Endothelial cell of umbilical vein (primary cell): ENCODE results near the gene FBN2. TPM values are rescaled to one million over a fixed set of nuclear protein-coding genes. Genes with fewer than 3 reads are reported as not detected.

ENCODE experiments used
- BruUV-seq: library from RNA; stranded (reverse); fragments of 400-500 nt; replicated peaks from 2 replicates; lab custom pipeline; 2021; lab: Mats Ljungman, UMichigan
- CTCF ChIA-PET: fragments of 300-600, 350-600 bp; sonication (Branson Sonifier 250); formaldehyde crosslinking; loops from one replicate; lab custom pipeline; 2021; ENCODE audit warnings: antibody characterized with exemption, inconsistent platforms; lab: Charles Lee
- POLR2A ChIA-PET: fragments of 300-600, 350-600 bp; sonication (Branson Sonifier 250); formaldehyde crosslinking; loops from one replicate; lab custom pipeline; 2021; ENCODE audit warnings: antibody characterized with exemption, inconsistent platforms; lab: Charles Lee
- DNase-seq: peaks from one replicate; pipeline ENCODE4 v3.0.0-alpha.2; 2011; ENCODE audit warnings: low read depth, low spot score
- FAIRE-seq: peaks from 2 replicates; lab custom pipeline; 2011; peaks lifted over from hg19 to GRCh38; lab: Jason Lieb, UNC
- H2AFZ ChIP-seq: 2 replicates; pipeline ENCODE4 v1.6.0; 2012; ENCODE audit warnings: low read depth, low read length, control low read depth, inconsistent platforms
- H3K27ac ChIP-seq: 2 replicates; pipeline ENCODE4 v1.5.1; 2011; ENCODE audit warnings: low read depth, mild to moderate bottlenecking, control low read depth, low read length, moderate library complexity; ENCODE audit not compliant: insufficient read depth
- H3K27me3 ChIP-seq, 2 experiments: 2 replicates each; pipeline versions ENCODE4 v1.6.0 to v1.6.1; 2011; ENCODE audit warnings: low read length in 2 of 2, mixed read lengths in 1 of 2; ENCODE audit not compliant: control insufficient read depth in 2 of 2, insufficient read depth in 2 of 2
- H3K36me3 ChIP-seq, 2 experiments: 2 replicates in 1 of 2; 3 replicates in 1 of 2; pipeline ENCODE4 v1.5.1; 2011; ENCODE audit warnings: low read length in 2 of 2, mild to moderate bottlenecking in 1 of 2, moderate library complexity in 1 of 2; ENCODE audit not compliant: control insufficient read depth in 2 of 2, insufficient read depth in 2 of 2; ENCODE audit errors: extremely low read depth in 1 of 2
- H3K4me1 ChIP-seq: 3 replicates; pipeline ENCODE4 v1.5.1; 2011; ENCODE audit warnings: mild to moderate bottlenecking, low read length; ENCODE audit not compliant: control insufficient read depth, insufficient read depth; ENCODE audit errors: extremely low read depth
- H3K4me2 ChIP-seq: 2 replicates; pipeline ENCODE4 v1.6.1; 2011; ENCODE audit warnings: low read length, control low read depth, mixed read lengths; ENCODE audit not compliant: insufficient read depth
- H3K4me3 ChIP-seq, 3 experiments: fragments of 200-600 bp in 1 of 3; sonication (generic), shearing (Covaris generic) in 1 of 3; replicated peaks in 1 of 3; 2 replicates each; pipeline ENCODE4 v1.5.1; 2011 to 2016; ENCODE audit warnings: control low read depth in 3 of 3, low read length in 3 of 3, mild to moderate bottlenecking in 2 of 3, inconsistent platforms in 1 of 3, low read depth in 1 of 3, moderate library complexity in 1 of 3; ENCODE audit not compliant: insufficient read depth in 1 of 3
- H3K79me2 ChIP-seq: 2 replicates; pipeline ENCODE4 v1.6.0; 2012; ENCODE audit warnings: low read length, inconsistent platforms; ENCODE audit not compliant: control insufficient read depth, insufficient read depth
- H3K9ac ChIP-seq: replicated peaks from 2 replicates; pipeline ENCODE3; 2011; ENCODE audit warnings: low read length, control low read depth; ENCODE audit not compliant: insufficient read depth; ENCODE audit errors: extremely low read depth
- H3K9me1 ChIP-seq: replicated peaks from 3 replicates; pipeline ENCODE4 v1.6.0; 2011; ENCODE audit warnings: mild to moderate bottlenecking, low read length; ENCODE audit not compliant: control insufficient read depth, insufficient read depth; ENCODE audit errors: extremely low read depth
- H3K9me3 ChIP-seq: replicated peaks from 2 replicates; pipeline ENCODE4 v1.5.1; 2012; ENCODE audit warnings: low read length, inconsistent platforms; ENCODE audit not compliant: control insufficient read depth, insufficient read depth
- H4K20me1 ChIP-seq: replicated peaks from 2 replicates; pipeline ENCODE3; 2011; ENCODE audit warnings: mild to moderate bottlenecking, low read length; ENCODE audit not compliant: control insufficient read depth, insufficient read depth; ENCODE audit errors: extremely low read depth
- CTCF ChIP-seq, 2 donors: IDR thresholded peaks; 1 replicate in 1 of 2; 2 replicates in 1 of 2; pipeline ENCODE4 v1.5.1; 2011; ENCODE audit warnings: low read length in 2 of 2, mild to moderate bottlenecking in 2 of 2, moderate library complexity in 2 of 2, control low read depth in 1 of 2, inconsistent platforms in 1 of 2, low read depth in 1 of 2; ENCODE audit not compliant: insufficient read depth in 1 of 2; ENCODE audit errors: extremely low read depth in 1 of 2
- EZH2 ChIP-seq: IDR thresholded peaks from 2 replicates; pipeline ENCODE4 v1.6.1; 2012; ENCODE audit warnings: borderline replicate concordance, low read depth, mild to moderate bottlenecking, moderate library complexity, low read length, inconsistent platforms; ENCODE audit not compliant: severe bottlenecking
- FOS ChIP-seq: IDR thresholded peaks from 2 replicates; pipeline ENCODE4 v1.6.1; 2011; ENCODE audit warnings: mild to moderate bottlenecking, low read length, moderate library complexity, borderline replicate concordance; ENCODE audit not compliant: insufficient read depth
- GATA2 ChIP-seq: IDR thresholded peaks from 2 replicates; pipeline ENCODE4 v1.7.0; 2011; ENCODE audit warnings: low read depth, mild to moderate bottlenecking, moderate library complexity, mixed read lengths, low read length; ENCODE audit not compliant: insufficient read length, insufficient read depth
- JUN ChIP-seq: IDR thresholded peaks from 2 replicates; pipeline ENCODE4 v1.6.1; 2011; ENCODE audit warnings: borderline replicate concordance, low read depth; ENCODE audit not compliant: insufficient read length, insufficient read depth
- MAX ChIP-seq: IDR thresholded peaks from 2 replicates; pipeline ENCODE4 v1.6.1; 2011; ENCODE audit not compliant: insufficient read depth, insufficient read length
- MYC ChIP-seq: IDR thresholded peaks from one replicate; pipeline ENCODE4 v1.6.1; 2011; ENCODE audit warnings: mild to moderate bottlenecking, low read depth, low read length
- POLR2A ChIP-seq: IDR thresholded peaks from 2 replicates; pipeline ENCODE4 v1.6.1; 2012; ENCODE audit warnings: low read depth, mild to moderate bottlenecking, control low read depth, low read length
- POLR2AphosphoS5 ChIP-seq: IDR thresholded peaks from 2 replicates; pipeline ENCODE4 v1.6.1; 2012; ENCODE audit warnings: low read depth, mild to moderate bottlenecking, control low read depth, low read length, moderate library complexity; ENCODE audit not compliant: insufficient read depth
- dilution Hi-C: fragments of 300-500 bp; cut with MboI; formaldehyde crosslinking; loops from one replicate; pipeline ENCODE4 v1.15.0; 2019; ENCODE audit warnings: low sequenced_read_pairs; ENCODE audit not compliant: extremely low pct_ligation_motif_present
- intact Hi-C: fragments of 100-400 bp; cut with micrococcal nuclease; formaldehyde crosslinking; loops from one replicate; pipeline ENCODE4 v1.10.0; 2022
- polyA plus RNA-seq, 4 experiments: library from polyadenylated mRNA; depleted of rRNA in 3 of 4; stranded (reverse) in 3 of 4; unstranded in 1 of 4; fragments of >200 nt; gene quantifications; 2 replicates each; pipeline versions ENCODE4 v1.2.1 to v1.2.3, GENCODE V29; 2011 to 2012; ENCODE audit warnings: missing spikeins in 1 of 4
- total RNA-seq: library from RNA; stranded (reverse); gene quantifications from 2 replicates; pipeline ENCODE4 v1.2.3, GENCODE V29; 2021

The FBN2 gene
- total and polyA plus RNA-seq, 2 donors (not counting 3 experiments of a cell fraction or from before 2014, with no cell fraction given): 21.8 to 57.4 TPM

GRCh38 chr5:128304791-128305190, 233.3 kb downstream of the FBN2 start:
- dilution Hi-C loops: no loop called here
- intact Hi-C loops: no loop called here
- Histone ChIP-seq H3K27ac (no peak overlapping the region), H2AFZ (no peak overlapping the region), H3K4me1 (no peaks in the 10 kb centered on the region), H3K4me2 (no peak overlapping the region), H3K9me3 (no peaks in the 10 kb centered on the region), H4K20me1 (no peaks in the 10 kb centered on the region), H3K79me2 (no peaks in the 10 kb centered on the region), H3K9ac (no peak overlapping the region), H3K27me3 (no peaks in the 10 kb centered on the region), H3K4me3 (no peak overlapping the region), H3K36me3 (peaks cover 0 to 3% of the 10 kb centered on the region in 2 experiments), H3K9me1 (no peaks in the 10 kb centered on the region)
- no TSS peak for BruUV-seq
- no peak for TF ChIP-seq MAX
- no peak for TF ChIP-seq GATA2
- no peak for TF ChIP-seq POLR2A
- no peak for TF ChIP-seq FOS
- no peak for TF ChIP-seq MYC
- TF ChIP-seq CTCF (IDR thresholded peaks at IDR 0.05; ENCODE audit: extremely low read depth in 1 of 2, insufficient read depth in 1 of 2, low read depth in 1 of 2, low read length in 2 of 2): no peak
- no peak for TF ChIP-seq POLR2AphosphoS5
- TF ChIP-seq EZH2: no peak
- TF ChIP-seq JUN: no peak
- CTCF ChIA-PET: no interaction called here
- no peak for DNase-seq
- FAIRE-seq: no peak
- POLR2A ChIA-PET: no interaction called here
